ENCODE data around the gene CLDN12.

DNA sequence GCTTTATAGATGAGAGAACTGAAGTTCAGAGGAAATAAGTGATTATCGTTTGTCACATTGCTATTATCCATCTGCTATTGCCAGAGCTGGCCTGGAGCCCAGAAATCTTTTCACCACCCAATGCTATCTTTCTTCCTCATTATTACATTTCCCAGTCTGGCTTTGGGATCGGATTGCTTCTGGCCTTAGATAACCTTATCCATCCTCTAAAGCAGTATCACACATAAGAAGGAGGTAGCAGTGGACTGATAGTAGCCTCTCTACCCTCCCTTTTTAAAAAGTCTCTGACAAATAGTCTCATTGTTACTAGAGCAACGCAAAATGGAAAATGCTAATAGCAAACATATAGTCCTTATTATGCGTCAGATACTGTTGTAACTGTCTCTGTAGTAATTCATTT lies 1.3 kb upstream of the CLDN12 start:
- TF ChIP-seq MAFK (conservative IDR thresholded peaks at IDR 0.05 in 1 of 2, IDR thresholded peaks at IDR 0.05 in 1 of 2; ENCODE audit: low read length in 2 of 2) (no peak), RELA (CRISPR knock-in tag; IDR thresholded peaks at IDR 0.05) (no peak), JUND (CRISPR knock-in tag; IDR thresholded peaks at IDR 0.05) (no peak), ARID2 (CRISPR knock-in tag; IDR thresholded peaks at IDR 0.05; ENCODE audit: borderline replicate concordance) (no peak), TOPORS (CRISPR knock-in tag; IDR thresholded peaks at IDR 0.05) (no peak), ZBTB8A (CRISPR knock-in tag; IDR thresholded peaks at IDR 0.05; ENCODE audit: borderline replicate concordance, low read depth) (no peak), POLR2A (IDR thresholded peaks at IDR 0.05; ENCODE audit: insufficient read depth in 1 of 2, low read depth in 2 of 2, low read length in 2 of 2) (no peak), ZNF749 (CRISPR knock-in tag; IDR thresholded peaks at IDR 0.05; ENCODE audit: borderline replicate concordance) (no peak)
- TF ChIP-seq, protein P1, sequence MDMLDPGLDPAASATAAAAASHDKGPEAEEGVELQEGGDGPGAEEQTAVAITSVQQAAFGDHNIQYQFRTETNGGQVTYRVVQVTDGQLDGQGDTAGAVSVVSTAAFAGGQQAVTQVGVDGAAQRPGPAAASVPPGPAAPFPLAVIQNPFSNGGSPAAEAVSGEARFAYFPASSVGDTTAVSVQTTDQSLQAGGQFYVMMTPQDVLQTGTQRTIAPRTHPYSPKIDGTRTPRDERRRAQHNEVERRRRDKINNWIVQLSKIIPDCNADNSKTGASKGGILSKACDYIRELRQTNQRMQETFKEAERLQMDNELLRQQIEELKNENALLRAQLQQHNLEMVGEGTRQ (IDR thresholded peaks at IDR 0.05; ENCODE audit: low read depth, low read length) = no peak
- TF ChIP-seq, protein P1 (CRISPR knock-in tag; IDR thresholded peaks at IDR 0.05; ENCODE audit: borderline replicate concordance) = no peak
- TF ChIP-seq, protein P2, sequence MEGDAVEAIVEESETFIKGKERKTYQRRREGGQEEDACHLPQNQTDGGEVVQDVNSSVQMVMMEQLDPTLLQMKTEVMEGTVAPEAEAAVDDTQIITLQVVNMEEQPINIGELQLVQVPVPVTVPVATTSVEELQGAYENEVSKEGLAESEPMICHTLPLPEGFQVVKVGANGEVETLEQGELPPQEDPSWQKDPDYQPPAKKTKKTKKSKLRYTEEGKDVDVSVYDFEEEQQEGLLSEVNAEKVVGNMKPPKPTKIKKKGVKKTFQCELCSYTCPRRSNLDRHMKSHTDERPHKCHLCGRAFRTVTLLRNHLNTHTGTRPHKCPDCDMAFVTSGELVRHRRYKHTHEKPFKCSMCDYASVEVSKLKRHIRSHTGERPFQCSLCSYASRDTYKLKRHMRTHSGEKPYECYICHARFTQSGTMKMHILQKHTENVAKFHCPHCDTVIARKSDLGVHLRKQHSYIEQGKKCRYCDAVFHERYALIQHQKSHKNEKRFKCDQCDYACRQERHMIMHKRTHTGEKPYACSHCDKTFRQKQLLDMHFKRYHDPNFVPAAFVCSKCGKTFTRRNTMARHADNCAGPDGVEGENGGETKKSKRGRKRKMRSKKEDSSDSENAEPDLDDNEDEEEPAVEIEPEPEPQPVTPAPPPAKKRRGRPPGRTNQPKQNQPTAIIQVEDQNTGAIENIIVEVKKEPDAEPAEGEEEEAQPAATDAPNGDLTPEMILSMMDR (CRISPR knock-in tag; IDR thresholded peaks at IDR 0.05) = no peak
- TF ChIP-seq, protein P3, sequence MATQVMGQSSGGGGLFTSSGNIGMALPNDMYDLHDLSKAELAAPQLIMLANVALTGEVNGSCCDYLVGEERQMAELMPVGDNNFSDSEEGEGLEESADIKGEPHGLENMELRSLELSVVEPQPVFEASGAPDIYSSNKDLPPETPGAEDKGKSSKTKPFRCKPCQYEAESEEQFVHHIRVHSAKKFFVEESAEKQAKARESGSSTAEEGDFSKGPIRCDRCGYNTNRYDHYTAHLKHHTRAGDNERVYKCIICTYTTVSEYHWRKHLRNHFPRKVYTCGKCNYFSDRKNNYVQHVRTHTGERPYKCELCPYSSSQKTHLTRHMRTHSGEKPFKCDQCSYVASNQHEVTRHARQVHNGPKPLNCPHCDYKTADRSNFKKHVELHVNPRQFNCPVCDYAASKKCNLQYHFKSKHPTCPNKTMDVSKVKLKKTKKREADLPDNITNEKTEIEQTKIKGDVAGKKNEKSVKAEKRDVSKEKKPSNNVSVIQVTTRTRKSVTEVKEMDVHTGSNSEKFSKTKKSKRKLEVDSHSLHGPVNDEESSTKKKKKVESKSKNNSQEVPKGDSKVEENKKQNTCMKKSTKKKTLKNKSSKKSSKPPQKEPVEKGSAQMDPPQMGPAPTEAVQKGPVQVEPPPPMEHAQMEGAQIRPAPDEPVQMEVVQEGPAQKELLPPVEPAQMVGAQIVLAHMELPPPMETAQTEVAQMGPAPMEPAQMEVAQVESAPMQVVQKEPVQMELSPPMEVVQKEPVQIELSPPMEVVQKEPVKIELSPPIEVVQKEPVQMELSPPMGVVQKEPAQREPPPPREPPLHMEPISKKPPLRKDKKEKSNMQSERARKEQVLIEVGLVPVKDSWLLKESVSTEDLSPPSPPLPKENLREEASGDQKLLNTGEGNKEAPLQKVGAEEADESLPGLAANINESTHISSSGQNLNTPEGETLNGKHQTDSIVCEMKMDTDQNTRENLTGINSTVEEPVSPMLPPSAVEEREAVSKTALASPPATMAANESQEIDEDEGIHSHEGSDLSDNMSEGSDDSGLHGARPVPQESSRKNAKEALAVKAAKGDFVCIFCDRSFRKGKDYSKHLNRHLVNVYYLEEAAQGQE (IDR thresholded peaks at IDR 0.05; ENCODE audit: borderline replicate concordance in 1 of 2, low read depth in 1 of 2, low read length in 2 of 2) = no peak
- TF ChIP-seq, protein P4, sequence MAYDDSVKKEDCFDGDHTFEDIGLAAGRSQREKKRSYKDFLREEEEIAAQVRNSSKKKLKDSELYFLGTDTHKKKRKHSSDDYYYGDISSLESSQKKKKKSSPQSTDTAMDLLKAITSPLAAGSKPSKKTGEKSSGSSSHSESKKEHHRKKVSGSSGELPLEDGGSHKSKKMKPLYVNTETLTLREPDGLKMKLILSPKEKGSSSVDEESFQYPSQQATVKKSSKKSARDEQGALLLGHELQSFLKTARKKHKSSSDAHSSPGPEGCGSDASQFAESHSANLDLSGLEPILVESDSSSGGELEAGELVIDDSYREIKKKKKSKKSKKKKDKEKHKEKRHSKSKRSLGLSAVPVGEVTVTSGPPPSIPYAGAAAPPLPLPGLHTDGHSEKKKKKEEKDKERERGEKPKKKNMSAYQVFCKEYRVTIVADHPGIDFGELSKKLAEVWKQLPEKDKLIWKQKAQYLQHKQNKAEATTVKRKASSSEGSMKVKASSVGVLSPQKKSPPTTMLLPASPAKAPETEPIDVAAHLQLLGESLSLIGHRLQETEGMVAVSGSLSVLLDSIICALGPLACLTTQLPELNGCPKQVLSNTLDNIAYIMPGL (CRISPR knock-in tag; IDR thresholded peaks at IDR 0.05; ENCODE audit: borderline replicate concordance in 1 of 2, low read depth in 1 of 2) = no peak

Data from HepG2 (cell line).